ENCODE data around the gene SKAP1. TPM values are rescaled to one million over a fixed set of nuclear protein-coding genes. Genes with fewer than 3 reads are reported as not detected.
"Not testable (repeated sequence)": the region's sequence is repeated elsewhere in the genome, so short reads cannot be mapped to it uniquely, and the experiment has no call there.

The SKAP1 gene
- total RNA-seq, 2 experiments from 2014 or later: 52.8 to 53.2 TPM

GRCh38 chr17:48311324-48311723 lies 118.7 kb downstream of the SKAP1 start:
- ChIA-PET CTCF (no interaction called here), POLR2A (no interaction called here)

- ChIA-PET CTCF (no interaction called here), POLR2A (no interaction called here)
Observed at GRCh38 chr17:48310748-48311213, 119.2 kb downstream of the SKAP1 start.

GRCh38 chr17:48308581-48308980 lies 121.4 kb downstream of the SKAP1 start:
- POLR2A ChIA-PET: no interaction called here
- CTCF ChIA-PET: interaction anchor here (0.6 to 1.9 kb wide), 12 partner anchors 8 to 310 kb away, joined by 3 to 6 read pairs (median 4); partner anchors contain the start of gene HOXB5

- ChIA-PET CTCF (interaction anchor here (0.7 to 1.9 kb wide), 10 partner anchors 8 to 310 kb away, joined by 3 to 6 read pairs (median 4); partner anchors contain the start of gene HOXB5), POLR2A (no interaction called here)
Observed at GRCh38 chr17:48307814-48308411, 122.1 kb downstream of the SKAP1 start.

GRCh38 chr17:48307255-48307654 lies 122.8 kb downstream of the SKAP1 start:
- POLR2A ChIA-PET: no interaction called here
- CTCF ChIA-PET: interaction anchor here (0.9 to 1.9 kb wide), 7 partner anchors 13 to 311 kb away, joined by 3 to 6 read pairs (median 4); partner anchors contain the start of gene HOXB5

- CTCF ChIA-PET: interaction anchor here (0.9 kb wide), 1 partner anchor 9 kb away, joined by 3 read pairs; no protein-coding TSS in a partner anchor
Observed at GRCh38 chr17:48301002-48301401, 129.0 kb downstream of the SKAP1 start.

GRCh38 chr17:48299760-48300159 lies 130.3 kb downstream of the SKAP1 start:
- ChIA-PET POLR2A (no interaction called here), CTCF (interaction anchor here (0.7 to 1.0 kb wide), 2 partner anchors 34 to 207 kb away, joined by 3 read pairs; no protein-coding TSS in a partner anchor)

More at GRCh38 chr17:48301002-48301401, 129.0 kb downstream of the SKAP1 start:
- POLR2A ChIA-PET: no interaction called here

GRCh38 chr17:48297825-48298224 lies 132.2 kb downstream of the SKAP1 start:
- ChIA-PET POLR2A (no interaction called here), CTCF (no interaction called here)

GRCh38 chr17:48296453-48296852 lies 133.6 kb downstream of the SKAP1 start:
- POLR2A ChIA-PET: no interaction called here
- CTCF ChIA-PET: no interaction called here

GRCh38 chr17:48295362-48296288 lies 134.4 kb downstream of the SKAP1 start:
- POLR2A ChIA-PET: interaction anchor here (0.6 kb wide), 1 partner anchor 75 kb away, joined by 6 read pairs; no protein-coding TSS in a partner anchor
- CTCF ChIA-PET: no interaction called here

GRCh38 chr17:48294806-48295361 lies 135.1 kb downstream of the SKAP1 start:
- CTCF ChIA-PET: no interaction called here

GRCh38 chr17:48294020-48294805 lies 135.8 kb downstream of the SKAP1 start:
- ChIA-PET POLR2A (interaction anchor here (0.5 kb wide), 1 partner anchor 223 kb away, joined by 3 read pairs; no protein-coding TSS in a partner anchor), CTCF (interaction anchor here (0.9 kb wide), 1 partner anchor 22 kb away, joined by 3 read pairs; no protein-coding TSS in a partner anchor)

More at GRCh38 chr17:48294806-48295361, 135.1 kb downstream of the SKAP1 start:
- POLR2A ChIA-PET: interaction anchor here (0.5 to 0.6 kb wide), 2 partner anchors 74 to 222 kb away, joined by 3 to 6 read pairs; no protein-coding TSS in a partner anchor

- ChIA-PET POLR2A (no interaction called here), CTCF (interaction anchor here (0.9 kb wide), 1 partner anchor 21 kb away, joined by 3 read pairs; no protein-coding TSS in a partner anchor)
Observed at GRCh38 chr17:48293319-48294019, 136.5 kb downstream of the SKAP1 start.

GRCh38 chr17:48290378-48290777 lies 139.6 kb downstream of the SKAP1 start:
- CTCF ChIA-PET: interaction anchor here (0.6 to 1.0 kb wide), 2 partner anchors 27 to 1446 kb away, joined by 3 to 4 read pairs; no protein-coding TSS in a partner anchor
- POLR2A ChIA-PET: no interaction called here

- POLR2A ChIA-PET, CTCF ChIA-PET: not testable (repeated sequence)
Observed at GRCh38 chr17:48286917-48287316, 143.1 kb downstream of the SKAP1 start.

GRCh38 chr17:48285614-48286013 lies 144.4 kb downstream of the SKAP1 start:
- ChIA-PET POLR2A (no interaction called here), CTCF (interaction anchor here (0.8 kb wide), 1 partner anchor 31 kb away, joined by 3 read pairs; no protein-coding TSS in a partner anchor)

GRCh38 chr17:48283907-48284306 lies 146.1 kb downstream of the SKAP1 start:
- CTCF ChIA-PET: no interaction called here
- POLR2A ChIA-PET: no interaction called here

- ChIA-PET POLR2A (no interaction called here), CTCF (no interaction called here)
Observed at GRCh38 chr17:48283411-48283810, 146.6 kb downstream of the SKAP1 start.
